NCI-H1436 (cell line): ENCODE results near the gene POLR3K.
"Not testable (repeated sequence)": the region's sequence is repeated elsewhere in the genome, so short reads cannot be mapped to it uniquely, and the experiment has no call there.

Experiments
- DNase-seq: peaks from one replicate; lab custom pipeline; 2025; lab: John Stamatoyannopoulos, UW

Gene POLR3K

DNA sequence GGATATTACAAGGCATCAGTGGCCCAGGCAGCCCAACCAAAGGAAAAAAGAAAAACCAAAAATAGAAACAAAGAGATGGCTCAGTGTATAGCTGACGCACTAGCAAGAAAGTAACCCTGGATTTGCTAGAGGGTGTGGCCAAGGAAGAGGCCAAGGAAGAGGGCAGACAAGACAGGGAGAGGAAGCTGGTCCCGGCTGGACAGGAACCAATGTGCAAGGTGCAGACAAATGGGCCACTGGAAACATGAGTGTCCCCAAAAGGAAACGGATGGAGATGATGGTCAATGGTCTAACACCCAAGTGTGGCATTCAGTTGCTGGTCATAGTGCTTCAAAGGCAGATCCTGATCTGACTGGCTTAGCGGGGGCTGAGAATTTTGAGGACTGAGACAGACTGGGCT, 10.7 kb downstream of the POLR3K start:
- no peak for DNase-seq

DNA sequence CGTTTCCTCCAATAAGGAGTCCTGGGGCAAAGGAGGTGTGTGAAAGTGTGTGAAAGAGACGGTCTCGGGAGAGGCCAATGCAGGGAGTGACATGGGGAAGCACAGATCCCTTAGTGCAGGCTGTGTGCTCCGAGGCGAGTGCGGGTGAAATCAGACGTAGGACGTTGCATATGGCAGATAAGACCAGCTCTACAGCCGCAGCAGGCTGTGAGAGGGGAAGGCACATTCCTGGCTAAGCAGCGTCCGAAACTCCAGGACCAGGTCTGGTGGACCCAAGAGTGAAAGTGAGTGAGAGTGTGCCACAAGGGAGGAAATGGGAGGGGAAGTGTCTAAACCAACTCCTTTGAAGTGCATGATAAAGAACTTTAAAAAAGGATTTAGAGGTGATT, 11.3 kb downstream of the POLR3K start:
- no peak for DNase-seq

DNA sequence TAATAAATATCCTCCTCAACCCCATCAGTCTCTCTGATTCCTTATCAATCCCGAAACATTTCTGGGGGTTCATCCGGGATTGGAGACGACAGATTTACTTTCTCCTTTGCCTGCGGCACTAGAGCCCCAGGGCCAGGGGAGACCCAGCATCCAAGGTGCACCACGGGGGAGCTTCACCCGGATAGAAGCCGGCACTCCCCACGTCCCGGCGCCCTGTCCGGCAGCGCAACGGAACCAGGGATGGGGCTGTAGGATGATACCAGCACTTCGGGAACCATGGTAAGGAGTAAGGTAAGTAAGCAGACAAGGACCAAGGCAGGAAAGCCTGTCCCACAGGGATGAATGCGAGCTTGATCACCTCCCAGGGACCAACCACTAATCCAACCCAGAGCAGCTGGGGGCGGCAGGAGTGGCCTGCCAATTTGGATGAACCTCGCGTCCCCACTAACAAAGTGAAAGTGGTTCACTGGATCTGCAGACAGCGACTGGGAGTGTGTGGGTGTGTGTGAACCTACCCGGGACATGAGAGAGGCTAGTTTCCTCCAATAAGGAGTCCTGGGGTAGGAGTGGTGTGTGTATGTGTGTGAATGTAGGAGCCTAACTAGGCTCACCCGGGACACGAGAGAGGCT, 11.9 kb downstream of the POLR3K start:
- no peak for DNase-seq

DNA sequence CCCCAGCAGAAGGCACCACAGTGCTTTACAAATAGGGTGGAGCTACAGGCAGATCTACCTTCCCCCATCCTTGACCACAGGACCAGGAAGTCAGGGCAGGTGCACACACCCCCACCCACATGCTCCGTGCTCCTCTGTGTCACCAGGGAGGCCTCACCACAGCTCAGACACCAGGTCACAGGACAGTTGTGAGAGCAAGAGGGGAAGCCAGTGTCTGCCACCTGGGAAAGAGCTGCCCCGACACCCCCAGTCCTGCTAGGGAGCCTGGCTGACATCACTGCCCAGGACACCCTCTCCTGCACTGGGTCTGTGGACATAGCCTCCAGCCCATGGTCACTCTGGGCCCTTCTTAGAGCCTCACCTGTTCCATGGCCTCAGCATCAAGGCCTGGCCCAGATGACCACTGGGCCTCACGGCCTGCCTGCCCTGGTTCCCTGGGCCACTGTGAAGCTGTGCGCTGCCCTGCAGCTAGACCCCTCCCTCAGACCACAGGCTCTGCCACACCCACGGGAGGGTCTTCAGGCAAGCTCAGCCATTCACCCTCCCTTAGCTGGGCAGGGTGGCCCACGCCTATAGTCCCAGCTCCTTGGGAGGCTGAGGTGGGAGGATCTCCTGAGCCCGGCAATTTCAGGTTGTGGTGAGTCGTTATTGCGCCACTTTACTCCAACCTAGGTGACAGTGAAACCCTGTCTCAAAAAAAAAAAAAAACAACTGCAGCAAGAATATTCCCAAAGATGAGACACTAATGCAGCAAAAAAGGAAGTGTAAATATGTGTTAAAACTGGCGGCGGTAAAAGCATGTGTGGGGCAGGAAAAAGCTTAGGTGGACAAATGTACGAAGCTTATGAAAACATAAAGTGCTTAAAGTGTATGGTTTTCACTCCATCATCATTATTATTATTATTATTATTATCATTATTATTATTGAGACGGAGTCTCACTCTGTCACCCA, 14.2 kb downstream of the POLR3K start:
- DNase-seq = no peak

DNA sequence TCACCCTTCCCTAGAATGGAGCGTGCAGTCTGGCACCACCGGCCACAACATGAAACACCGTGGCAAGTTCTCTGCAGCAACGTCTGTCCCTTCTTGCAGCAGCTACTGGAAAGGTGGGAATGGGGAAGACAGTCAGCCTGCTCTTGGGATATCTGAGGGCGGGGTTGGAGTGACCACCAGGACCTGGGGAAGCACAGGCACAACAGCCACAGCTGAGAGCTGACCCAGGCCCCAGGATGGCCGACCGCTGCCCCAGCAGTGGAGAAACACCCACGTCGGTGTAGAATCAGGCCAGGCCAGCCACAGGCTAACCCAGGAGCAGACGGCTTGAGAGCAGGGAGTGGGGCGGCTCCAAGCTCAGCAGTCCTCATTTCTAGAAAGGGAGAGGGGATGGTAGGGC, 15.2 kb downstream of the POLR3K start:
- DNase-seq = not testable (repeated sequence)

DNA sequence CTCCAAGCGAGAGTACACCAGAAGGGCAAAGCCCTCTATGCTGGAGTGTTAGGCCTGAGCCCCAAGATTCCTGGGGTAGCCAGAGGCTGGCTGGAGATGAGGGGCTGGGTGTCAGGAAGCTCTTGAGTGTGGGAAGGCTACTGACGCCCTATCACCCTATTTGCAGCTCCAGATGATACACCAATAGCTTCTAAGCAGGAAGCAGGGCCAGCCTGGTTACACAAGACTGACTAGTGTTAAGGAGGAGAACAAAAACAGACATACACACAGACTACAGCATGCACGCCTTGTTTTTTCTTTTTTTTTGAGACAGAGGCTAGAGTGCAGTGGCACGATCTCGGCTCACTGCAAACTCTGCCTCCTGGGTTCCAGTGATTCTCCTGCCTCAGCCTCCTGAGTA, 15.9 kb downstream of the POLR3K start:
- no peak for DNase-seq

DNA sequence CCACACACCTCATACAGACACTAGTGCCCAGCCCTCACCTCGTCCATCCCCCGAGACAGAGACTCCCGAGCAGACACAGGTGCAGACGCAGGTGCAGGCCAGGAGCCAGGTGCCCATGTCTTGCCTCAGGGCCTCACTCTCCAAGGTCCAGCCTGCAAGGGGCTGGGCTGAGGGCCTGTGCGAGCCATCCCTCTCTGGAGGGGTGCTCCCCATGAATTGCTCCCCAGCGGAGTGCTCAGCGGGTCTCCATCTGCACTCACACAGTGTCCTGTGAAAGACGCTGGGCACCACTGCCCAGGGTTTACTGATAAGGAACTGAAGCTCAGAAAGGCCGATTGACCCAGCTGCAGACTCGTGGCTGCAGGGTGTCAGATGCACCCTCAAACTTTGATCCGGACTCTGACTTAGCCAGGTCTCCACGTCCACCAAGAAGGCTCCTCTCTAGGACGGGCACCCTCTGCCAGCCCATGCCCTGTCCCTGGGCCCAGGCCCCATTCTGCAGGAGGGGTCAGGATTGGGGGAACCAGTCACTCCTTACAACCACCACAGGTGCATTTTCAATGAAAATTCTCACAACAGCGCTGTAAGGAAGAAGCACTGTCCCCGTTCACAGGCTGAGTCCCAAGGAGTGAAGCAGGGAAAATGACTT, 16.9 kb downstream of the POLR3K start:
- DNase-seq = no peak

DNA sequence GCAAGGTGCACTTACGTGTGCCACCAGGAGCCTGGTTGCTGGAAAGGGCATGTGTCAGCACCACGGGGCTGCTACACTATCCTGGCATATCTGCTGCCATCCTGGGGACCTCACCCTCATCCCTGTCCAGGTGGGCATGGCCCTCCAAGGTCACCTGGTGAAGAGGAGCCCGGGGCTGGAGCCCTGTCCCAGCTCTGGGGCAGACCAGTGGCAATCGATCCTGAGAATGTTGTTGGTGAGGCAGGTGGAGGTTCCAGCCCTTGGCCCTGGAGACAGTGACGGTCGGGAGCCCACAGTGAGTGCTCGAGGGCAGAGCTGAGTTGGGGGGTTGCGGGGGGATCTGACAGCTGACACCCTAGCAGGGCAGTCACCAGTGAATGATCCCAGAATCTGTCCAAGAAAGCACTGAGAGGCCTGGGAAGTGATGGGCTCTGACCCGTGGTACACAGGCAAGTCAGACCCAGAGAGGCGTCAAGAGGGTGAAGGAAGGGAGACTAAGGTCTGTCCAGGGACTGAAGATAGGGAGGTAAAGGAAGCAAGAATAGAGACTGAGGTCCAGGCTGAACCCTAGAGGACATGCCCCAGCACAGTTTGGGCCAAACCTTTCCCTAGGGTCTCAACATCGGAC, 17.6 kb downstream of the POLR3K start:
- no peak for DNase-seq

DNA sequence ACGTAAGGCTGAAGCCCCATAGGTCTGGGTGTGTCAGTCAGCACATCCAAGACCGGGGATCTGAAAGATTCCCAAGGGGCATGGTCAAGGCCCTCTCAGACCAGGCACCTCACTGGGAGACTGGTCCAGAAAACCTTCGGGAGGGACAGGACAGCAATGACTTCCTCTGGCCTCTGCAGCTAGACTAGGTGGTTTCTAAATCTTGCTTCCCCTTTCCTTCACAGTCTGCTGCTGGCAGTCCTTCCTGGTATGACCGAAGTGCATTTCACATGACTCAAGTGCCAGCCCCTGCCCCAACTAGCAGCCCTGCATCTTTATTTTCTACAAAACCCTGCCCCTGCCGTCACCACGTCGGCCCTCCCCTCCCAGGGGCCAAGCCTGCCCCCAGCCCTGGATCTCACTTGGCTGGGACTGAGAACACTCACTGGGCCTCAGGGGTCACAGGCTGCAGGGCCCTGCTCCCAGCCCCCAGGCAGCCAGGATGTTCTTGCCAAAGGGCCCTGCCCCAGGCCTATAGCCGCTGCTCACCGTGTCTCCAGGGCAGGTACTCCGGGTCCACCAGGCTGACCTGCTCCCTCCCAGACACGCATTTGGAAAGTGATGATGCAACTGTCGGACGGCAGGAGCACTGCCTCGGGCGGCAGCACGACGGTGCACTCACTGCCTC, 18.3 kb downstream of the POLR3K start:
- DNase-seq = no peak

DNA sequence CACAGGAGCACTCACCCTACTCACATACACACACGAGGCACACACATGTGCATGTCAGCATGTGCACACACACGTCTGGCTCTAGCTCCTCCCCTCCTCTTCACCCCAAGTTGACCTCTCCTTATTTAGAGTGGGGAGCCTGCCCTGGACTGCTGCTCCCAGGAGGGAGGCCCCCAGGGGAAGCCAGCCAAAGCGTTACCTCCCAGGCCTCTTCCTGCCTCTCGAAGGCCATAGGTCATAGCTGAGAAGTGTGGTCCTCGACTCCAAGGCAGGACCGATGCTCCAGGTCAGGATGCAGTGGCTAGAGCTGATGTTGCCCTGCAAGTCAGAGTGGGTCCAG, 18.8 kb downstream of the POLR3K start:
- DNase-seq = no peak

DNA sequence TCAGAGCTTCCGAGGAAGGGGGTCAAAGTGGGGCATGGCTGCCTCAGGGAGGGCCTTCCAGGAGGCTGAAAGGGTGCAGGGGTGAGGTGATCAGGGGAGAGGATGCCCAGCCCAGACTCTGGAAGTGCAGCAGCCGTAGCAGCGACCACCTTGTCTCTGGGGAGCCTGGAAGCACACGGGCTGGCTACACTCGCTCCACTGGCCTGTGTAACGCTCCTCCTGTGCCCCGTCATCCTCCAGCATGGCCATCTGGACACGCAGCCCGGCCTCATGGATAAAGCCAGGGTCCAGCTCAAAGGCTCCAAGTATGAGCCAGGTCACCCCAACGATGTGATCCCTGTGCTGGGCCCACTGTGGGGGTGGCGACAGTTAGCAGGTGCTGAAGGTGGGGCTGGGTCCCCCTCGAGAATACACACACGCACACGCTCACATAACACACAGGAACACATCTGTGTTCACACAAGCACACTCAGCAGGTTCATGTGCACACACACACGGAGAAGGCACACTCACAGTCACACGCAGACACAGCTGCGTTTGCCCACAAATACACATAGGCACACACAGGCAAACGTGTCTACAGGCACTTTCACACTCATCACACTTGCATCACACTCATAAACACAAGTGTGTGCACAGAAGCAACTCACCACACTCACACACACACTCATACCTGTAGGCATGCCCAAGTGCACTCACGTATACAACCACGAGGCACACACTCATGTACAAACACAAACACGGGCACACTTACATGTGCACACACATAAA, 19.3 kb downstream of the POLR3K start:
- DNase-seq = no peak

DNA sequence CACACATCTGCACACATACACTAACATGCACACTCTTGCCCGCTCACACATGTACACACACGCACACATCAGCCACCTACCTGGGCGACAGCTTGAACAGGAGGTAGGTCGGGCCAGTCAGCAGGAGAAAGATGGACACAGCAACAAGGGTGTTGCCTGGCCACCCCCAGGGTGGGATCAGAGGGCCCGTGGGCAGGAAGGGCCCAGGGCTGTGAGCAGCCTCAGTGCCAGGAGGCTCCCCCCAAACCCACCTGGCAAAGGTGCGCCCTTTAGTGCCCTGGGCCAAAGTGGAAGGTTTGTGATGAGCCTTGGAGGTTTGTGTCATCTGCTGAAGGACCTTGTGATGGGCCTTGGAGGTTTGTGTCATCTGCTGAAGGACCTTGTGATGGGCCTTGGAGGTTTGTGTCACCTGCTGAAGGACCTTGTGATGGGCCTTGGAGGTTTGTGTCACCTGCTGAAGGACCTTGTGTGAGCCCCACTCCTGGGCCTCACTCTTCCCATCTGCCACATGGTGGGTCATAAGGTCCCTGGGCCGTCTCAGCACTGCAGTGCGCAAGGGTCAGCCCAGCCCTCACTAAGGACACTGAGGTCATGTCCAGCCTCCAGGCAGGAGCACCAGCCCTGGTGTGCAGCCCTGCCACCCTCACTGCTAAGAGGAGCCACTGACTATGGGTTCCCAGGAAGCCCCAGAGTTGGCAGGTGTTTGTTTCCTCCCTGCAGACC, 20.1 kb downstream of the POLR3K start:
- not testable (repeated sequence) for DNase-seq

DNA sequence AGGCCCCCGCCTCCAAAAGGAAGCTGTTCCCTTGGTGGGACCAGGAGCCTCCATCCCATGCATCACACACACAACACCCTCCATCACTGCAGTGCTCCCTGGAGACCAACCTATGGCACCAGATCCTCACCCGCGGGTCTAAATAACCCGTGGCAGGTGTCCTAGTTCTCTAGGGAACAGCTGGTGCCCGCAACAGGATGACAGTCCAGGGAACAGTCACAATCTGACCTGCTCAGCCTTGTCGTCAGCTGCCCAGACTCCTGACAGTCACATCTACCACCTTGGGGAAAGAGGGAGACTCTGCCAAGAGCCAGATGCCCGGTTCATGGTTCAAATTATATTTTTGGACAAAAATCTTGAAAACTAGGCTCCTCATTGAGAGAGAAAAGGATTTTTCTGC, 22.8 kb downstream of the POLR3K start:
- not testable (repeated sequence) for DNase-seq

DNA sequence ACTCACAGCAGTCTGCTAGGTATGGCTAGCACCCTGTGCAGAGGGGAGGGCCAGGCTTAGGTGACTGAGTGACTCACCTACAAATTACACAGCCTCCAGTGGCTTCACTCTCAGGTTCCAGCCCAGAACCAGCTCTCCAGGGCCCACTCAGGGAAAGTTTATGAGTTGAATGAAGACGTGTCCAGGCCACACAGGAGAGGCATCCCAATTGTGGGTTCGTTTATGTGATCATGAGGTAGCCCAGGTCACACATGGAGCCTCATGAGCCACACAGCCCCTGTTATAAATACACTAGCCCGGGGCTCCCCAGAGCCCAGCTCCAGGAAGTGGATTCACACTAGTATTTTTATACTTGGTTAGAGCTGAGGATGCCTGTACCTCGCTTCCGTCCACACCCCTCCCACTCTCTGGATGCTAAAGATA, 27.5 kb downstream of the POLR3K start:
- DNase-seq = not testable (repeated sequence)

DNA sequence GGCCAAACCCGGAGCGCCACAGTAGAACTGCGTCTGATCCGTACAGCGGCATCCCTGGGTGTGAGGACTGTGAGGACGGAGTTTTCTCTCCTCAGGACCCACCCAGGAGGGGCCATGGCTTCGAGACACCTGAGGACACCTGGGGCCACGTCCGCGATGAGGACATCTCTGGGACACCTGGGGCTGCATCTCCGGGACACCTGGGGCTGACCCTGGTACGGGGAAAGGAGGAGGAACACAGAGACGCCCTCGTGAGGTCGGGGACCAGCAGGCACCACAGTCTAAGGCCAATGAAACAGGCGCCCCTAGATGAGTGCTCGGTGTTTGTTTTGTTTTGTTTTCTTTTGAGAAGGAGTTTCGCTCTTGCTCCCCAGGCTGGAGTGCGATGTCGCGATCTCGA, 29.3 kb downstream of the POLR3K start:
- not testable (repeated sequence) for DNase-seq

DNA sequence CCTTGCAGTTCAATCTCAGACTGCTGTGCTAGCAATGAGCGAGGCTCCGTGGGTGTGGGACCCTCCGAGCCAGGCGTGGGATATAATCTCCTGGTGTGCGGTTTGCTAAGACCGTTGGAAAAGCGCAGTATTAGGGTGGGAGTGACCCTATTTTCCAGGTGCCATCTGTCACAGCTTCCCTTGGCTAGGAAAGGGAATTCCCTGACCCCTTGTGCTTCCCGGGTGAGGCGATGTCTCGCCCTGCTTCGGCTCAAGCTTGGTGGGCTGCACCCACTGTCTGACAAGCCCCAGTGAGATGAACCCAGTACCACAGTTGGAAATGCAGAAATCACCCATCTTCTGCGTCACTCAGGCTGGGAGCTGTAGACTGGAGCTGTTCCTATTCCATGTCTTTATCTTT, 32.5 kb downstream of the POLR3K start:
- not testable (repeated sequence) for DNase-seq

DNA sequence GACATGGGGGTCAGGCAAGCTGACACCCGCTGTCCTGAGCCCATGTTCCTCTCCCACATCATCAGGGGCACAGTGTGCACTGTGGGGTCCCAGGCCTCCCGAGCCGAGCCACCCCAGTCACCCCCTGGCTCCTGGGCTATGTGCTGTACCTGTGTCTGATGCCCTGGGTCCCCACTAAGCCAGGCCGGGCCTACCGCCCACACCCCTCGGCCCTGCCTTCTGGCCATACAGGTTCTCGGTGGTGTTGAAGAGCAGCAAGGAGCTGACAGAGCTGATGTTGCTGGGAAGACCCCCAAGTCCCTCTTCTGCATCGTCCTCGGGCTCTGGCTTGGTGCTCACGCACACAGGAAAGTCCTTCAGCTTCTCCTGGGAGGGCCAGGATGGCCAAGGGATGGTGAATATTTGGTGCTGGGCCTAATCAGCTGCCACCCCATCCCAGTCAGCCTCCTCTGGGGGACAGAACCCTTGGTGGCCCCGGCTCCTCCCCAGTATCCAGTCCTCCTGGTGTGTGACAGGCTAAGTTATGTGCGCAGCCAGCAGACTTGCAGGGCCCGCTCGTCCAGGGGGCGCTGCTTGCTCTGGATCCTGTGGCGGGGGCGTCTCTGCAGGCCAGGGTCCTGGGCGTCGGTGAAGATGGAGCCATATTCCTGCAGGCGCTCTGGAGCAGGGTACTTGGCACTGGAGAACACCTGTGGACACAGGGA, 36.2 kb downstream of the POLR3K start:
- not testable (repeated sequence) for DNase-seq

DNA sequence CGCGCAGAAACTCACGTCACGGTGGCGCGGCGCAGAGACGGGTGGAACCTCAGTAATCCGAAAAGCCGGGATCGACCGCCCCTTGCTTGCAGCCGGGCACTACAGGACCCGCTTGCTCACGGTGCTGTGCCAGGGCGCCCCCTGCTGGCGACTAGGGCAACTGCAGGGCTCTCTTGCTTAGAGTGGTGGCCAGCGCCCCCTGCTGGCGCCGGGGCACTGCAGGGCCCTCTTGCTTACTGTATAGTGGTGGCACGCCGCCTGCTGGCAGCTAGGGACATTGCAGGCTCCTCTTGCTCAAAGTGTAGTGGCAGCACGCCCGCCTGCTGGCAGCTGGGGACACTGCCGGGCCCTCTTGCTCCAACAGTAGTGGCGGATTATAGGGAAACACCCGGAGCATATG, 42.6 kb downstream of the POLR3K start:
- peak; percentile 59 for DNase-seq

DNA sequence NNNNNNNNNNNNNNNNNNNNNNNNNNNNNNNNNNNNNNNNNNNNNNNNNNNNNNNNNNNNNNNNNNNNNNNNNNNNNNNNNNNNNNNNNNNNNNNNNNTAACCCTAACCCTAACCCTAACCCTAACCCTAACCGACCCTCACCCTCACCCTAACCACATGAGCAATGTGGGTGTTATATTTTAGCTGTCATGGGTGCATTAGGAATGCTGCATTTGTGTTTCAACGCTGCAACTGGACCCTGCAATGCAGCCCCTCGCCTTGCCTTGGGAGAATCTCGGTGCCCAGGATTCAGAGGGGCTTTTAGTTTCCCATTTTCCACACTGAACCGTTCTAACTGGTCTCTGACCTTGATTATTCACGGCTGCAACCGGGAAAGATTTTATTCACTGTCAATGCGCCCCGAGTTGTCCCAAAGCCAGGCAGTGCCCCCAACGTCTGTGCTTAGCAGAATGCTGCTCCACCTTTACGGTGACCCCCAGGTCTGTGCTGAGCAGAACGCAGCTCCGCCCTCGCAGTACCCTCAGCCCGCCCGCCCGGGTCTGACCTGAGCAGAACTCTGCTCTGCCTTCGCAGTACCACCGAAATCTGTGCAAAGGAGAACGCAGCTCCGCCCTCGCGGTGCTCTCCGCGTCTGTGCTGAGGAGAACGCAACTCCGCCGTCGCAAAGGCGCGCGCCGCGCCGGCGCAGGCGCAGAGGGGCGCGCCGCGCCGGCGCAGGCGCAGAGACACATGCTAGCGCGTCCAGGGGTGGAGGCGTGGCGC, 43.3 kb downstream of the POLR3K start:
- DNase-seq = no peak
